ENCODE measurements around the gene LLGL1.

LLGL1 gene

DNA sequence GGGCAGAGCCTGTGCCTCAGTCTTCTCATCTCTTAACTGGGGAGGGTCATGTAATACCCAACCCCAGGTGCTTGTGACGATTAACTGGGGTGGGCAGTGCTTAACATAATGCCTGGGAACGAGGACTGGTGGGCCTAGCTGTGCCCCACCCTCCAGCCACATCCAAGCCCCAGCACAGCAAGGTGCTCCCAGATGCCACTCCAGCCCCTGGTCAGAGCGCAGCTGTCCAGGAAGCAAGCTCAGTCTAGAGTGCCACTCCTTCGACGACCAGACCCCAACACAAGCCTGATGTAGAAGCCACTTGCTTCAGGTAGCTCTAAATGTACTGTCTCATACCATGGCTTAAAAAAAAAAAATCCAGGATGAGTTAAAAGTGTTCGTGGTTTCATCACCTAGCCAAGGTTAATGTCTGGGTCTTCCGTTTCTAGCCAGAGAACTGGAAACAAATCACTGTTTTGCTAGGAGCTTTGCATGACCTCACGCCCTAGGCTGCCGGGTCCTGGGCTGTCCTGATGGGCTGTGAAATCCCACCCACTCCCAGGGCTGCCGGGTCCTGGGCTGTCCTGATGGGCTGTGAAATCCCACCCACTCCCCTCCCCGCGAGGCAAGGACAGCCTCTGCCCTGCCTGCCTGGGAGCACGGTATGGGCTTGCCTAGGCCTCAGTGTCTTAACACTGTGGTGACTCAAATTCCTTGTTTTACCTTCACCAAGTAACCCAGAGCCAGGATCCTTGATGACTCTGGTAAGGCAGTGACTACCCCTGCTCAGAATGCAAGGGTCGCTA, 42.7 kb downstream of the LLGL1 start:
- no peak for DNase-seq (ENCODE audit: low read depth in 4 of 4, low spot score in 1 of 4)

DNA sequence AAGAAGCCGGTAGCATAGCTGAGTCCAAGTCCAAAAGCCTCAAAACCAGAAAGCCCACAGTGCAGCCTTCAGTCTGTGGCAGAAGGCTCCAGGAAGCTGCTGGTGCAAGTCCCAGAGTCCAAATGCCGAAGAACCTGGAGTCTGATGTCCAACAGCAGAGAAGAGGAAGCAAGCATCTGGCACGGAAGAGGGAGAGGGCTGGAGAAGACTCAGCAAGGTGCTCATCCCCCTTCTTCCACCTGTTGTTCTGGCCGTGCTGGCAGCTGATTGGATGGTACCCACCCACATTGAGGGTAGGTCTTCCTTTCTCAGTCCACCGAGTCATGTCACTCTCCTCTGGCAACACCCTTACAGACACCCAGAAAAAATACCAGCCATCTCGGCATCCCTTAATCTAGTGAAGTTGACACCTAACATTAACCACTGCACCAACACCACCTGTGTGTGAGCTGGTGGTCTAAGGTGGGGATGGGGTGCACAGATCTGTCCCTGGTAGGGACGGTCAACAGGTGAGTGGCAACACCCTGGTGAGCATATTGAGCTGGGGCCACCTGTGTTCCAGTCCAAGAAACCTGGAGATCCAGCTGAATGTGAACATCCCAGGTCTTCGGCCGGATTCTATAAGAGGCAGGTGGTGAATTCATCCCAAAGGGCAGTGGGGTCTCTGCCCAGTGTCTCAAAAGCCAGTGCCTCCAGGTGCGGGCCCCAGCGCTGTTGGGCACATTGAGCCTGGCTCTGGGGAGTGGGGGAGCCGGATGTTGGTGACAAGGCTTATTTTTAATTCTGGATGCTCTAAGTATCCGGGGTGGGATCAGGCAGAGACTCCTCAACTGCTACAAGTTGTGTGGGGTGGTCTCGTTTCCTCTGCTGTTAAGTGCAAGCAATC, 44.9 kb downstream of the LLGL1 start:
- no peak for DNase-seq (ENCODE audit: low read depth in 4 of 4, low spot score in 1 of 4)

DNA sequence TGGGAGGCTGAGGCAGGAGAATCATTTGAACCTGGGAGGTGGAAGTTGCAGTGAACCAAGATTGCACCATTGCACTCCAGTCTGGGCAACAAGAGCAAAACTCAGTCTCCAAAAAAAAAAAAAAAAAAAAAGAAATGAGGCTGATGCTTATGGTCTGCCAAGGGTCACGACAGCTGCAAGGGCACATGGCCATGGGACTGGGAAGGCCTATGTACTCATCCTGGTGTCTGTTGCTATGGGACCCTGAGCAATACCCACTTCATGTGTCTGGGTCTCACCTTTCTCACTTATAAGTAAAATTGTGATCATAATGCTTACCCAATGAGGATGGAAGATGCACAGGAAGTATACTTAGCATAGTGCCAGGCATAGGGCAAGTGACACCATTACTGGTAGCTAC, 51.6 kb downstream of the LLGL1 start:
- DNase-seq (ENCODE audit: low read depth in 4 of 4, low spot score in 1 of 4): no peak

DNA sequence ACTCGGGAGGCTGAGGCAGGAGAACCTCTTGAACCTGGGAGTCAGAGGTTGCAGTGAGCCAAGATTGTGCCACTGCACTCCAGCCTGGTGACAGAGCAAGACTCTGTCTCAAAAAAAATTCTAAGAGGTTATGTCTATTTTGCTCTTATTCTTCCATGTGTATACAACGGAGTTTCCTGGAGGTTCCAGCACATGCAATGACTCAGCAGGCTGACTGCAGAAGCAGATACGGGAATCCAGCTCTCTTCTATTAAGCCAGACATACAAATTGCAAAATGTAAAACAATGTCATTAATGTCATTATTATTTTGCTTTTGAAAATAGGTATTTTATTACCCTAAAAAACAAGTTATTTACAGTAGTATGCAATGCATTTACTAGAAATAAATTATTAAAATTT, 53.4 kb downstream of the LLGL1 start:
- no peak for DNase-seq (ENCODE audit: low read depth in 4 of 4, low spot score in 1 of 4)

DNA sequence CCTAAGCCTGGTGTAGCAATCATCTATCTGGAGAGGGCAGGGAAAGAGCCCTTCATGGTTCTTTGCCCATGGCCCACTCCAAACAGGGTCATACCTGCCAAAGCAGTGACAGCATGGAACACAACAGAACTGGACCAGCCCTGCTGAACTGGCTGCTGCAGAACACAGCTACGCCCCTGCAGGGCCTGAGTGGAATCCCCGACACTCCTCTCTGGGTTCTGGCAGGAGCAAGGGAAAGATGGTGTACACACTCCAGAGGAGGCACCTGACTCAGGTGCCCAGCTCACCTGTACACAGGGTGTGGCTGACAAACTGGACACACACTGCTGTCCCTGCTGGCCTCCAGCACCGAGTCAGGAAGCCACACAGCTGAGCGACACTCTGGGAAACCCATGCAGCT, 54.8 kb downstream of the LLGL1 start:
- DNase-seq (ENCODE audit: low read depth in 4 of 4, low spot score in 1 of 4): no peak

DNA sequence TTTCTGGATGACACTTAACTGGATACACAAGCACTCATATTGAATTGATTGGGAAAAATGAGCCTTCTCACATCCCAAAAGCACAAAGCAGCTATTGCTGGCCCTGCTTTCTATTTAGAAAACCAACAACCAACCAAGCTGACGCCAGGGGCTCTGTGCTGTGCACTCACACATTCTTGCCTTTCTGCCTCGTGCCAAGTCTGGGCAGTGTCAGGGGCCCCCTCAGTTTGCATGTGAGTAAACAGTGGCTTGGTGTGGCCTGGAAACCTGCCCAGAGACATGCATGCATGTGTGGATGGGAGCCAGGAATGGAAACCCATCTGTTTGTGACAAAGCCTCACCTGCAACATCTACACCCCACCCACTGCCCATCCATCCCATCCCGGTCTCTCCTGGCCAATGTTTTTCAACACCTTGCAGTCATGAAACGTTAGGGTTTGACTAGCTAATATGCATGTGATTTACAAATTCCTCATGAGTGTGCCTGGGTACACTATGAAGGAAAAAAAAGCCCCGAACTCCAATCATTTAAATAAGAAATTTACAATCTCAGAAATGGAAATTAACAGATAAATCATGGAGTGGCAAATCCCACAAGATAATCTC, 55.4 kb downstream of the LLGL1 start:
- DNase-seq (ENCODE audit: low read depth in 4 of 4, low spot score in 1 of 4): no peak

DNA sequence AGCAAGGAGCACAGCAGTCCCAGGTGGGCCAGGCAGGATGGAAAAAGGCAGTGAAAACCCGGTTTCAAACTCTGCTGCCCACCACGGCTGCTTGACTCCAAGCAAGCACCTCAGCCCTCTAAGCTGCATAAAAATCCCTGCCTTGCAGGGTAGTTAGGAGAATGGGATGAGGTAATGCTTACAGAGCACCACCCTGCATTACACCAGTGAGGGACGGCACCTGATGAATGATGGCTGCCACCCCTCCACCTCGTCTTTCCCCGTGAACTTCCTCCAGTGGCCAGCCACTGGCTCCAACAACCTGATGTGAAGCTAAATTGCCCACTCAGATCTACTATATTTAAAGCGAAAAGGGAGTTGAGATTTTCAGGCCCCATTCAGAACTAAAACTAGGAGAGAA, 56.4 kb downstream of the LLGL1 start:
- DNase-seq (ENCODE audit: low read depth in 4 of 4, low spot score in 1 of 4): no peak

DNA sequence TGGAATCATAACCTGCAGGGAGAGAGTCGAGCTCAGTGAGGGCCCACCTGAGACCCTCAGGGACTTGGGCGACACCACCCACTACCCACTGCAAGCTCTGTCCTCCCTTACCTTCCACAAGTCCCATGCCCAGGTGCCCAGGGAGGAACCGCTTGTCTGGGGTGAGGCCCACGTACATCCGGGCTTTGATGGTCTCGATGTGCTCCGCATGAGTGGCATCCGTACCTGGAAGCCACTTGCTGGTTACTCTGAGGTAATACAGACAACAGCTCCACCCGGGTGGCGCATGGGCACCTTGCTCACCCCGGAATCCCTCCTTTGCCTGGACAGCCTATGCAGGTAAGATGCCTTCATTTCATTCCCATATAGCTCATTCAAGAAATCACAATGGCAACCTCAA, 59.9 kb downstream of the LLGL1 start:
- DNase-seq (ENCODE audit: low read depth in 4 of 4, low spot score in 1 of 4): no peak

DNA sequence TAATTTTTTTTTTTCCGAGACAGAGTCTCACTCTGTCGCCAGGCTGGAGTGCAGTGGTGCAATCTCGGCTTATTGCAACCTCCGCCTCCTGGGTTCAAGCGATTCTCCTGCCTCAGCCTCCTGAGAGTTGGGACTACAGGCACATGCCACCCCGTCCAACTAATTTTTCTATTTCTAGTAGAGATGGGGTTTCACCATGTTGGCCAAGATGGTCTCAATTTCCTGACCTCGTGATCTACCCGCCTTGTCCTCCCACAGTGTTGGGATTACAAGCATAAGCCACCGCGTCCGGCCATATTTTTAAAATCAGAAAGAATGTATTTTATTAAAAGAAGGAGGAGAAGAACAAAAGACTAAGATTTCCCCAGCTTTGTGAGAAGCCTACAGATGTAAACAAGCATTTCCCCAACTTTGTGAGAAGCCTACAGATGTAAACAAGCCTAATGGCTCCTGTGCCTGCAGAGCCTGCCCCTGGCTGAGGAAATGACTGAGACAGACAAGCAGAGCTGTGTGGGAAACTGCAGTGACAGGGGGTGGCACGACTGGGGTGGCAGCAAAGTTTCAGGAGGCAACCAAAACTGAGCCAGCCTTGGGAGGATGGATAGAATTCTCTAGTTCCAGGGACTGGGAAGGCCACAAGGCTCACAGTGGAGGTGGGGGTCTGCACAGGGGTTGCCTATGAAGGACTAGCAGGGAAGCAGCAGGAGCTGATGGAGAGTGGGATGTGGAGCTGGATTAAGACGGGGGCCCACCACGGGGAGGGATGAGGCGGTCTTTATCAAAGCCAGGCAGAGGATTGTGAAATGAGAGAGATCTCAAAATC, 66.5 kb downstream of the LLGL1 start:
- no peak for DNase-seq (ENCODE audit: low read depth in 4 of 4, low spot score in 1 of 4)
